ENCODE results near the gene PGAP2. TPM values are rescaled to one million over a fixed set of nuclear protein-coding genes. Genes with fewer than 3 reads are reported as not detected.

Gene PGAP2
- total RNA-seq, 4 donors from 2014 or later, result 55.4 to 81.2 (median 66.7) TPM

- Histone ChIP-seq H3K36me3 (no peaks in the 10 kb centered on the region), H3K27ac (no peak overlapping the region), H3K4me3 (no peak overlapping the region), H3K4me1 (peaks cover 6% of the 10 kb centered on the region), H3K27me3 (no peaks in the 10 kb centered on the region), H3K9me3 (no peaks in the 10 kb centered on the region)
- WGBS, result 67% methylated on average over 2 of the region's 2 CpGs
- TF ChIP-seq CTCF (IDR thresholded peaks at IDR 0.05) (no peak), POLR2AphosphoS5 (IDR thresholded peaks at IDR 0.05) (no peak), POLR2A (IDR thresholded peaks at IDR 0.05) (no peak), EP300 (IDR thresholded peaks at IDR 0.05) (no peak)
- DNase-seq (ENCODE audit: low spot score in 2 of 2), result no peak
Observed at GRCh38 chr11:3816673-3817072, 8.3 kb downstream of the PGAP2 start.

- Histone ChIP-seq H3K9me3 (no peaks in the 10 kb centered on the region), H3K36me3 (no peaks in the 10 kb centered on the region), H3K27me3 (no peaks in the 10 kb centered on the region), H3K4me1 (peaks cover 6% of the 10 kb centered on the region), H3K4me3 (no peak overlapping the region), H3K27ac (no peak overlapping the region)
- TF ChIP-seq CTCF (IDR thresholded peaks at IDR 0.05) (no peak), EP300 (IDR thresholded peaks at IDR 0.05) (no peak), POLR2A (IDR thresholded peaks at IDR 0.05) (no peak), POLR2AphosphoS5 (IDR thresholded peaks at IDR 0.05) (no peak)
- DNase-seq (ENCODE audit: low spot score in 2 of 2), result no peak
- WGBS, result 90% methylated on average over 10 of the region's 10 CpGs
Observed at GRCh38 chr11:3817181-3817800, 8.9 kb downstream of the PGAP2 start.

- no peak overlapping the region for H3K27ac ChIP-seq
- no peaks in the 10 kb centered on the region for H3K27me3 ChIP-seq
- H3K36me3 ChIP-seq, result peaks cover 17% of the 10 kb centered on the region
- H3K9me3 ChIP-seq, result no peaks in the 10 kb centered on the region
- WGBS, result 100% methylated on average over 2 of the region's 2 CpGs
- no peak for TF ChIP-seq POLR2A (IDR thresholded peaks at IDR 0.05)
- TF ChIP-seq EP300 (IDR thresholded peaks at IDR 0.05), result no peak
- TF ChIP-seq POLR2AphosphoS5 (IDR thresholded peaks at IDR 0.05), result no peak
- TF ChIP-seq CTCF (IDR thresholded peaks at IDR 0.05), result no peak
- peaks cover 16% of the 10 kb centered on the region for H3K4me1 ChIP-seq
- H3K4me3 ChIP-seq, result no peak overlapping the region
- no peak for DNase-seq (ENCODE audit: low spot score in 2 of 2)
Observed at GRCh38 chr11:3820971-3821370, 12.6 kb downstream of the PGAP2 start.

- DNase-seq (ENCODE audit: low spot score in 2 of 2), result no peak
- WGBS, result 92% methylated on average over 7 of the region's 7 CpGs
- no peaks in the 10 kb centered on the region for H3K9me3 ChIP-seq
- peaks cover 30% of the 10 kb centered on the region for H3K36me3 ChIP-seq
- H3K4me3 ChIP-seq, result no peak overlapping the region
- peaks cover 10% of the 10 kb centered on the region for H3K4me1 ChIP-seq
- H3K27me3 ChIP-seq, result no peaks in the 10 kb centered on the region
- H3K27ac ChIP-seq, result no peak overlapping the region
- TF ChIP-seq POLR2AphosphoS5 (IDR thresholded peaks at IDR 0.05), result no peak
- TF ChIP-seq CTCF (IDR thresholded peaks at IDR 0.05), result no peak
- TF ChIP-seq POLR2A (IDR thresholded peaks at IDR 0.05), result no peak
- no peak for TF ChIP-seq EP300 (IDR thresholded peaks at IDR 0.05)
Observed at GRCh38 chr11:3822312-3822711, 14.0 kb downstream of the PGAP2 start.

- no peak overlapping the region for H3K27ac ChIP-seq
- TF ChIP-seq EP300 (IDR thresholded peaks at IDR 0.05), result no peak
- no peak for TF ChIP-seq POLR2A (IDR thresholded peaks at IDR 0.05)
- no peak for TF ChIP-seq CTCF (IDR thresholded peaks at IDR 0.05)
- no peak for TF ChIP-seq POLR2AphosphoS5 (IDR thresholded peaks at IDR 0.05)
- WGBS, result 90% methylated on average over 3 of the region's 3 CpGs
- H3K27me3 ChIP-seq, result no peaks in the 10 kb centered on the region
- no peak overlapping the region for H3K4me3 ChIP-seq
- no peak for DNase-seq (ENCODE audit: low spot score in 2 of 2)
- H3K9me3 ChIP-seq, result no peaks in the 10 kb centered on the region
- H3K36me3 ChIP-seq, result peaks cover 40% of the 10 kb centered on the region
- peaks cover 10% of the 10 kb centered on the region for H3K4me1 ChIP-seq
Observed at GRCh38 chr11:3823303-3823702, 14.9 kb downstream of the PGAP2 start.

Measured in suprapubic skin (tissue), 4 donors.